ENCODE data around the gene HOXD12.

Gene HOXD12

DNA sequence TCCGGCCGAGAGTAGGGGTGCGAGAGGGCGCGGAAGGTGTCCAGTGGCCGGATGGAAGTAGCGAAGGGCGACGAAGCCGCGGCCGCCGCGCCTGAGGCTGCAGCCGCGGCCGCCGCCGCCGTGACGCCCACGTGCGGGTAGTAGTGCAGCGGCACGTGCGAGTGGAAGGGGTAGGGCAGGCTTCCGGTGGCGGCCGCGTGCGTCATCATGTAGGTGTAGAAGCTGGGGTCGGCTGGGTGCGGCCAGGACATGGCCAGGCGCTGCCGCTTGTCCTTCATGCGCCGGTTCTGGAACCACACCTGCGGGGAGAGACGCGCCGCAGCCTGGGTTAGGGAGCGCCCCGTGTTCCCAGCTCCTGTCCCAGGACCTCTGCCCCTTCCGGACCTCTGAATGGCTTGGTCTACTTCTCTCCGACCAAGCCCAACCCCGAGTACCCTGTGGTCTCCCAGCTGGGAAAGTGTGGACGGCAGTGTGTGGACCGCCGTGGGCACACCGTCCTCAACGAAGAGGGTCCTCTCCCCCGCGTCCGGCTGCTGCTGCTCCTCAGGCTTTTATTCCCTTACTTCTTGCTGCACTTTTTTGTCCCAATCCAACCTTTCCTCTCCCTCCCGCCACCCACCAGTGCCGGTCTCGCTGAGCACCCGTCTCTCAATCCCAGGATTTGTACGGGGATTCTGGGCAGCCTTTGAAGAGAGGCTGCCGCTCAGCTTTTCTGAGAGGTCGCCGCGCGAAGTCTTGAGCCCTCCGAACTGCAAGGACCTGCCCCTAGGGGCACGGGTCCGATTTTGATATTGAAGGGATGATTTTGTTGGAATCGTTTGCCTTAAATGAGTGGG, 18.8 kb upstream of the HOXD12 start:
- in situ Hi-C loops (cut with MboI; ENCODE audit: low sequenced_read_pairs) = no loop called here

DNA sequence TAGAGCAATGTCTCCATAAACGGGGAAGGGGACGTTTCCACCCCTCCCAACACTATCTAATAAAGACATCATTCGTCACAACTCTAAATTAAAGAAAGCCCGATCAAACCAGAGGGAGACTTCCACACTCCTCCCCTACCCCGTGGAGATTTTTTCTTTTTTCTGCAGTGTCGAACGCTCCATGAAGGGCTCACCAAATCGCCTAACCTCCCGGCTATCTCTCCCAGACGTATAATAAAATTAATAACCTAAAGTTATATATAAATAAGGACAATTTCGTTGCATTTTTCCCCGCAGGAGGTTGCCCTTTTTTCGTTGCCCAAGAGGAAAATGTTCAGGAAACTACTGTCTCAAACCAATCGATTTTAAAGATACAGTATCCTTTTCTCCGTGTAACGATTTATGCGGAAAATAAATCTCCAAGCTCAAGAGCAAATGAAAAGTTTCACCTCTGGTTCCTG, 18.2 kb upstream of the HOXD12 start:
- in situ Hi-C loops (cut with MboI; ENCODE audit: low sequenced_read_pairs) = no loop called here

DNA sequence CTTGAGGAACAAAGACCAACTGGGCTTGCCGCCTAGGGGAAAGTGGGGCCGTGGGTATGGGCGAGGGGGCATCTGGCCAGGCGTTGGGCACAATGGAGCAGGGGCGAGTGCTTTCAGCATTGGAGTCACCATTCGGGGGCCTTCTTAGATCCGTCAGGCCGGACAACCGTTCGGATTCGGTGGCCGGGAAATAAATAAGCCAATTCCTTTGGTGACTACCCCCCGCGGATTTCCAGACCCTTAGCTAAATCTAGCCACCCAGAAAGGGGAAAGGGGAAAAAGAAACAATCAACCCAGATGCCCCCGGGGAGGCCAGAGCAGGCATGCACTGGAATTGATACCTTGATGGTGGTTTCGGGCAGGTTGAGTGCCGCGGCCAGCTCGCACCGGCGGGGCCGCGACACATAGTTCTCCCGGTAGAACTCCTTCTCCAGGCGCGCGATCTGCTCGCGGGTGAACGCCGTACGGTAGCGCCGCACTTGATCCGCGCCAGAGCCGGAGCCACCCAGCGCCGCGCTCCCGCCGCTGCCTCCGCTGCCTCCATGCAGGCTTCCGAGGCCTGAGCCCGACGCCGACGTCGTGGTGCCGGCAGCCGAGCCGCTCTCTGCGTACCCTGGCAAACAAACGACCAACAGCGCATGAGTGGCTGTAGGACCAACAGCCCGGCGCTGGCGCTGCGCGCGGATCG, 17.6 kb upstream of the HOXD12 start:
- in situ Hi-C loops (cut with MboI; ENCODE audit: low sequenced_read_pairs) = no loop called here

DNA sequence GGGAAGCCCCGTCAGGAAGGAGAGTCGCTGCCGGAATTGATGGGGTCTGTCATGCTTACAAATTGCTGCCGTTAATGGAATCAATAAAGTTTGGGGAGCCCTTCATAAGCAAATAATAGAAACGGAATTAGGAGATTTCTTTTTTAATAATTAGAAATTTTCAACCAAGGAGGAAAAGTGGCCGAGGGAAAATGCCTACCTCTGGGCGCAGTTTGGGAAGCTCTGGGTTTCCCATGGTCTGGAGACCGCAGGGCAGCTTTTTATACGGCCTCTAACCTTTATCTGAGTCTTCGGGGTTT, 17.1 kb upstream of the HOXD12 start:
- in situ Hi-C loops (cut with MboI; ENCODE audit: low sequenced_read_pairs) = no loop called here

DNA sequence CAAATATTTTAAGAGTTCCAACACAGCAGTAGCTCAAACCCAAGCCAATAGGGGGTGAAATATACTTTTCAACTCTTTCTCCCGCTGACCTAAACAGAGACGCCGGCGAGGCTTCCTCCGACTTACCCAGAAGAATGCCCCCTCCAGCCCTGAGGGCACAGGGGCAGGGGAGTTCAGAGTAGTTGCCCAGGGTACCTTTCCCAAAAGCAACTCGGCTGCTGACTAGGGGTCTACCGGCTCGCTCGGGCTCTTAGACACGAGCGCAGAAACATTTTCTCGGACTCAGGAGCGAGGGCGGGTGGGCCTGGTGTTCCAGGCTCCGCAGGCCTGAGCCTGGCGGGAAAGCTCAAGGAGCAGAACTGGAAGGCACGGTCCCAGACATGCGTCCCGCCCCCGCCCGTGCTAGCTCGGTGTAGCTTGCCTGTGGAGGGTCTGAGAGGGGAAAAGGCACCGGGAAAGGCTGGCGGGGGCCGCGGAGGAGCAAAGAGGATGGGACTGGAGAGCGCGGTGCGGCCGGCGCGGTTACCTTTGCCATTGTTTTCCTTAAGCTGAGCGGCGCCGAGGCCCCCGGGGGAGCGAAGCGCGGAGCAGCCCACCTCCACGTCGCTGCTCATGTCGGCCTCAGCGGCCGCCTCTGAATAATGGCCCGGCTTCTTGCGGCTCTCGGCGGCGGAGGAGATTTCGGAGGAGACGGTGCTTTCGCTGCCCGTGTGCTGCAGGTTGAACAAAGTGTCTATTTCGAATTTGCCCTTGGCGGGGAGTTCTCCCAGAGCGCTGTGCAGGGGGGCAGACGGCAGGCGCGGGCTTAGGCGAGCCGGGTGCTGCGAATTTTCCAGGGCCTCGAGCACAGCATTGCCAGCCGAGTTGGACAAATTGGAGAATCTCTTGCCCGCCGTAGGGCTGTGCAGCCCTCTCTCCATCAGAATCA, 16.5 kb upstream of the HOXD12 start:
- in situ Hi-C loops (cut with MboI; ENCODE audit: low sequenced_read_pairs) = no loop called here

DNA sequence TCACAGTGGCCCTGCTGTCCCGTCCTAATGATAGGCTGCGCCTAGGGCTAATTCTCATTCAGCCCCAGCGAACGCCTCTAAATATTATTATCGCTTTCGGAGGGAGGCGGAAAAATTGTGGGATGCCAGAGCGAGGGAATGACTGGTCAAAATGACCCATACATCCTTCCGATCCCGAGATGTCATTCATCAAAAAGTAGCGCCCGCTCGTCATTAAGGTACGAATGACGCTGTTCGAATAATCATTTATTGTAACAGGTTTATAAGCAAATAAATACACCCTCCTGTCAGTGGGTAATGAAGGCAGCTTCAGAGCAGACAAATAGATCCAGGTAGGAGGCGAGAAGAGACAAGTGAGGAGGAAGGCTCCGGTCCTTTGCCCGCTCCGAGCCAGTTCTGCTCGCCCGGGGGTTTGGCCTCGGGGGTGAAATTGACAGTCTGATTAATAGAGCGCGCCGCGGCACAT, 15.8 kb upstream of the HOXD12 start, which contains the start of gene EVX2:
EVX2 (minus strand) TSS at position 167 of the 466 bp plus-strand sequence. CDS start 186 bp downstream, outside the sequence.
- in situ Hi-C loops (cut with MboI; ENCODE audit: low sequenced_read_pairs) = no loop called here

DNA sequence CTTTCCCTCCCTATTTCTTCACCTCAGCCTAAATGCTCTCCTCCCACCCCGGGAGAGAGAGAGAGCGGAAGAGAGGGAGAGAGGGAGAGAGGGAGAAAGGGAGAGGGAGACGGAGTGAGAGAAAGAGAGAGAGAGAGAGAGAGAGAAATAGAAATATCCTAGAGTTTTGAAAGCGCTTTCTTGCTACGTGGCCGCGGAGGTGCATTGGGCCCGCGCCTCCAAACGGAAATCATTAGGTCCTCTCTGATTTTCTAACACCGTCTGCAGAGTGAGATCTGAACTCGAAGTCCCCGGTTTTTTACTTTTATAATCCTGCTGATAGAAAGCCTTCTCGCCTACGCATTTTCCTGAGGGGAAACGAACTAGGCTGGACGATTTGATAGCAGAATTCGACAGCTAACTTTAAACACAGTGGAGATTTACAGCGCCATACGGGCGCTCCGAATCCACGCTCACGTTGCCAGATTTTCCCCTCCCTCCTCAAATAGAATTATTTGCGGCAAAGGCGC, 14.9 kb upstream of the HOXD12 start:
- in situ Hi-C loops (cut with MboI; ENCODE audit: low sequenced_read_pairs) = no loop called here

DNA sequence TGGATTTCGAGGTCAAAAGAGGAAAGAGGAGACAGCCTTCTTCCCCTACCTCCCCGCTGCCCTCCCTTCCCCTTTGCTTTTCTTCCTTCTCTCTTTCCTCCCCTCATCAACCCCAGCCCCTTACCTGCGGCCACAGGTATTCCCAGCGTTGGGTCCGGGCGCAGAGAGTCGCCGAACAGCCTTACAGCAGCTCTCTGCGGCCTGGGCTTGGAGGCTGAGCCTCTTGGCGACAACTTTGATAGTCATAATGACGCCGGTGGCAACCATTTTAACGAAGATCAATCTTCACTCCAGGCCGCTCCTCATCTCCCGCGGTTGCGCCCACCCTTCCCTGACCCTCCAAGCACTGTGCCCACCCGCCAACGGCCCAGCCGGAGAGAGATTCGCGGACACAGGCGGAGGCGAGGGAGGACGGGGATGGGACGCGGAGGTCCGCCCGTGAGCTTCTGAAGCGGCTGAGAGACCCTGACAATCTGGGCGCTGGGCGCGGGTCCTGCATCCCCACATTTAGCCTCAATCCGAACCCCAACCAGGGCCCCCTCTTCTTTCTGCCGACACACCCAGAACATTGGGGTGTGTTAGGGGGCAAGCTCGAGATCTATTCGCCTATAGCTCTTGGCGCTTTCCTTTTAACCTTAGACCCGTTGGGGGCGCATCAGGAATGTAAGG, 14.3 kb upstream of the HOXD12 start:
- in situ Hi-C loops (cut with MboI; ENCODE audit: low sequenced_read_pairs) = no loop called here

DNA sequence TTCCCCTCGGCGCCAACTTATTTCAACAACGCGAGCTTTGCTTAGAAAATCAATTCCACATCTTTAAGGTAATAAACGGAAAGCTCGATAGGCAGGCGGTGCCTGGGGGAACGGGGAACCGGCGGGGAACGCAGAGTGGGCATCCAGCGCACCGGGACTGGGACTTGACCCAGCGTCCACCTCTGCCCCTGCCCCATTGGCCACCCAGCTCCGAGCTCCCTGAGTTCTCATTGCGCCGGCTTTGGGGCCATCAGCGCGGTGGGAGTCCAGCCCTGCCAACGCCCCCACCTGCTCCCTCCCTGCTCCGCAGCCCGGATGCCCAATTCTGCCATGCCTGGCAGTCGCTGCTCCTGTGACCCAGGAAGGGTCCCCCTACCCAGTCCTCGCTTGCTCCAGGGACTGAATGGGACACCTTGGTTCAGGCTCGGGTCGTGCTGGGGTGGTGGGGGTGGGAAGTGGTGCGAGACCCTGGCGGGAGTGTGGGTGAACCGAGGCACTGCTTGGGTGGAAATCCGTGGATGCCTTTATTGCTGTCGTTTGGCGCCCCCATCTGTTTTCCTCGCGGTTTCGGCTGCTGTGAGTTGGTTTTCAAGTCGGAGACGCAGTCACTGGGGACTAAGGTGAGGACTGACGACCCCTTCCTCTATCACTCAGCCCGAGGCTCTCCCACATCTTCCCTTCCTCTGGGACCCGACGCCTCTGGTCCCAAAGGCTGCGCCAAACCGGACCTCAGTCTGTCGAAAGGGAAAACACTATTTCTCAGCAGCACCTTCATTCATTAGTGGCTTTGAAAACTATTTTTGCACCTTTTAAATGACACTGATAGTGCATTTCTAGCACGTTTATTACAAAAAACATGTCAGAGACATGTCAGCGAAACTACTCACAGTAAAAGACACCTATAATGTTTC, 13.5 kb upstream of the HOXD12 start:
- in situ Hi-C loops (cut with MboI; ENCODE audit: low sequenced_read_pairs) = no loop called here

DNA sequence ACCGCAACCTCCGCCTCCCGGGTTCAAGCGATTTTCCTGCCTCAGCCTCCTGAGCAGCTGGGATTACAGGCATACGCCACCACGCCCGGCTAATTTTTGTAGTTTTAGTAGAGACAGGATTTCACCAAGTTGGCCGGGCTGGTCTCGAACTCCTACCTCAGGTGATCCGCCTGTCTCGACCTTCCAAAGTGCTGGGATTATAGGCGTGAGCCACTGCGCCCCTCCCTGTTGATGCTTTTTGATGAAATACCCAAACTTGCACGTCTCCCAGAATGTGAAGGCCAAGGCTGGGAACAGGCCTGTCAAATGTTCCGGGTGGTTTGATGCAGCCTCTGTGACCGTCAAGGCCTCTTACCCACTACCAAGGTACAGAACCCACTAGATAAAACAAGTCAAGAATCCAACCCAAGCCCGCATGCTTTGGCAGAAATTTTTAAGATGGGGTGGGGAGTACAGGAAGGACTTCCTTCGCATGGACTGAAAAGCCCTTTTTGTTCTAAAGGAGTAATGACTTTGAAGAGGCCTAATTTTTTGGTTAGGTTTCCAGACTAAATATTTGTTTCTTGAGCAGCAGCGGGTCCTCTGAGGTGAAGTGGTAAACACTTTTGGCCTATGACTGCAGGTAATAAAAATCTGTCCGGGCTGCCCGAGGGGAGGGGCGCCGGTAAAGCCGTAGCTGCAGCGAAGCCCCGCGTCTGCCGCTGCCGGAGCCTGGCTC, 12.1 kb upstream of the HOXD12 start:
- in situ Hi-C loops (cut with MboI; ENCODE audit: low sequenced_read_pairs) = no loop called here

DNA sequence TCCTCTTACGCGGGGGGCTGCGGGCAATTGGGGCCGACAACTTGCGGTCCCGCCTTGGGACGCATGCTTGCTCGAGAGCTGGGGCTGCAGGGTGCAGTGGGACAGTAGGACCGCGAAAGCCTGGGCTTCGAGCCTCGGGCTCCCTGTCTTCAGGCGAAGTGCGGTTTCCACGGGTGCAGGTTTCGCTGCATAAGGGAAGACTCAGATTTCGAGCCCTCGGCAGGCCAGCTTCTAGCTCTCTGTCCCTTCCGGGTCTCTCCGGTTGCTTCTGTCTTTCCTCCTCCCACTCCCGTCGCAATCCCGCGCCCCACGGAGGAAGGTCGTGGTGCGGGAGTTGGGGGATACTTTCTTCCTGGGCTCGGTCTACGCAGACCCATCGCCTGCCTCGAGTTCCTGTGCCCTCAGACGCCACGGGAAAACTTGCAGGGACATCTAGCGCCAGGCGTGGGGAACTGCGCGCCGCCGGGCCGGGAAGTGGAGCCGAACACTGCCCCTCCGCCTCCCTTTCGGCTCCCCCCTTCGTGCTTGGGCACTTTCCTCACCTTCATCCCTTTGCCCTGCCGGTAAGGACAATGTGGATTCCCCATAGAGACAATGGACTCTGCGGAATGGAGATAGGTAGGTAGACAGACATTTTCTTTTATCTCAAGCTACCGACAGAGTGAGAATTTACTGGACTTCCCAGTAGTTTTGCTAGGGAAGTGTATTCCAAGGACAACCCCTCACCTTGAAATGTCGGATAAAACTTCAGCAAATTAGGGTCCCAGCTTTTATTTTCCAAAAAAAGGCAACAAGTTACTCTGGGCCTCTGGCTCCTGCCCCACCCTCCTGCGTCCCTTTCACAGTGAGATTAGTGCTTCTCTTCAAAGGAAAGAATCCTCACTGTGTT, 11.3 kb upstream of the HOXD12 start:
- in situ Hi-C loops (cut with MboI; ENCODE audit: low sequenced_read_pairs) = no loop called here

DNA sequence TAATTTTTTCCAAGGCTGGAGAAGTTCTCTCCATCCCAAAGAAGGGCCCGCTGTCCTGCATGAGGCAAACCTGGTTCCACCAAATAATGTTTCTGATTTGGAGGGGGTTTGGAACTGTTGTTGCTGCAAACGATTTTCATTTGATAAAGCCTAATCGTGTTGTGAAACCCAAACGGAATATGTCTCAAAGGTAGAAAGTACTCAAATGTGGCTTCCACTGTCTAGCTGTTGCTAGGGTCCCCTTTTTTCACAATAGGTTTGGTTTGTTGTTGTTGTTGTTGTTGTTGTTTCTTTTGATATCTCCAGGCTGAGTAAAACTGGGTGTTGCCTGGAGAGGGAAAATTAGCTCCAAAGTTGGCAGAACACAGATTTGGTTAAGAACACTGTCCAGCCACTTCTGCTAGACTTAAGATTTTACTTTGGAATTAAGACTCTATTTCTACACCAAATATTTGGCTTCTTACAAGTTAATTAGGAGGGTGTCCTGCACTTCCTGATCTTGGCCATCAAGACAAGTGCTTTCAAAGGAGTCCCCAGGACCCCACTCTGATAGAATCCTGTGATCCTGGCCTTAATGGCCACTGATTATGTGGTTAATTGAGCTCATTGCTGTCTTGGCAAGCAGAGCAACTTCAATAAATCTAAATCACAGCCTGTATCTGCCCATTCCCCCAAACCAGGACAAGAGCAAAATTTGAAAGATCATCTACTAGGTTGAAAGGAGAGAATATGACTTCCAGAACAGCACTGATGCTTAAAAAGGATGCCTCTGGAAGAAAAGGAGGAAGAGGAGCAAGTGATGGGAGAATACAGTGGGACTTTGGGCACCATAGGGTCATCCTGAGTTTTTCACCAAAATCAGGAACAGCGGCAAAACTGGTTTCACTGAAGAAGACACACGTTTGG, 10.4 kb upstream of the HOXD12 start:
- in situ Hi-C loops (cut with MboI; ENCODE audit: low sequenced_read_pairs) = no loop called here

DNA sequence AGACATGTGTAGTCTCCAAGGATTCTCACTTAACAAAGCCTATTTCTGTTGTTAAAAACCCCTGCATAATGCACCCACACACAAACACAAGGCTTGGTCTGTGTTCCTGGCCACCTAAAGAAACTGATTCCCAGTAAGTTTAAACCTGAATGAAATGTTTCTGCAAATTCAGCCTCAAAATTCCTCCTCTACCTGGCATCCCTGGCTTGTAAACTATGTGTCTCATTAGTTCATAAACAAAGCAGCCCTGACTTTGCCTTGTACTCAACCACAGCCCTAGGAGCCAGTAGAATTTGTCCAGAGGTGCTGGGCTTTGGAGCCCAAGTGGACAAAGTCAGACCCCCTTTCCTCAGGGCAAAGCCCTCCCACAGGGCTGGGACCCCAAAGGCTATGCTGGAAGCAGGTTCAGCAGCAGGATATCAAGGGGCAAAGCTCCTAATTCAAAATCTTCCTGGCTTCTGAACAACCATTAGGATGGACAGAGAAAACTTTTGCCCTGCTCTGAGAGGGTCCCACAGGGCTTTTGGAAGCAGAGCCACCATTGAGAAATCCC, 9.7 kb upstream of the HOXD12 start:
- in situ Hi-C loops (cut with MboI; ENCODE audit: low sequenced_read_pairs) = loop anchor here (10.0 kb wide), 2 partner anchors 395 to 725 kb away; no protein-coding TSS in a partner anchor

DNA sequence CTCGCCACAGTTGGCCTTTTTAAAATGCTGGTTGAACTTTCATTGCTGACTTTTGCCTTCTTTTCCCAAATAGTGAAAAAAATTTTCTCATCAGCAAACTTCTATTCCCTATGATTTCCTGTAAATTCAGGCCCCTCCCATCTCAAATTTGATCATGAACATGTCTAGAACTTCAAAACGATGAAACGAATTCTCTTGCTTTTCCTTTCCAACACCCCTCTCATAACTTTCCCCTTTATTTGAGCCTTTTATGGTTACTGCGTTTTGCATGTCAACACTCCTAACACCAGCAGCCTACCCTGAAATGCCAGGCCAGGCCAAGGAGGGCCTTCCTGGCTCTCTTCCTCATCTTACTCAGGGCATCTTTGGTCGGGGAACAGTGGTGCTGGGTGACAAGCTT, 8.7 kb upstream of the HOXD12 start:
- in situ Hi-C loops (cut with MboI; ENCODE audit: low sequenced_read_pairs) = loop anchor here (10.0 kb wide), 2 partner anchors 396 to 726 kb away; no protein-coding TSS in a partner anchor

DNA sequence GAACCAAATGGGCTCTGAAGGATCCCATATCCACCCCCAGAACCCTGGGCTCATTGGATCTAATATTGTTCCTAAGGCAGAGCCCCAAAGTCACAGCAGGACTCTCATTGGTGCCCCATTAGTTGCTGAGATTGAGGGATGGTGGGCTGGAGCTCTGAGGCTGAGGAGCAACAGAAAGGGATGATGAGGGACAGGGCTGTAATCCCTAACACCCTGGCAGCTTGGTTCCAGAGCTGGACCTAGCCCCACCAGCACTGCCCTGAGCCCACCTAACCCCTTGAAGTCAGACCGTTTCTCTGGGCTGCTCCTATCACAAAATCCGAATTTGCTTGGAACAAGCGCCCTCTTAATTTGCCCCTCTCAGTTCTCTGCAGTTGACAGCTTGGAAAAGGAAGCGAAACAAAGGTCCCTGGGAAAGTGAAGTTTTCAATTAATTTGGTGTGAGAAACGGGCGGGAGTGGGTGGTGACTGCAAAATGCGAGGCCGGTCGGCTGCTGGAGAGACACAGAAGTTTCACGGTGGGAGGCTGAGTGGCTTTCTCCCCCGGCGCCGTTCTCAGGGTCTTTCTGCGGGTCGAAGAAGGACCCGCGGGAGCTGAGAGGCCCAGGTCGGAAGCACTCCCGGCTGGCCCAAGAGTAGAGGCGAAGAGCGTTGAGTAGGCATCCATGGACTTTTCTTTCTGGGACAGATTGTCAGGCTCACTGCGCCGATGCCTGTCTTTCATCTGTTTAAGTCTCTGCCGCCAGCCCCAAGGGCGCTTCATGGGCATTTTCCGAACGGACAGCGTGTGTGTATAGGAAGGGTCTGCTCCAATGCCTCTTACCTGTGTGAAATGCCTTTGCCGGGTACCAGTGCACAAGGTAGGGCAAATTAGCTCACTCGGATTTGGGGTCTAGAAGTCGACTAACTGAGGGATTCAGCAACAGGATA, 8.0 kb upstream of the HOXD12 start:
- in situ Hi-C loops (cut with MboI; ENCODE audit: low sequenced_read_pairs) = loop anchor here (10.0 kb wide), 2 partner anchors 397 to 727 kb away; no protein-coding TSS in a partner anchor

Data from HL-60/S4 (cell line).